Activated CD4-positive, alpha-beta memory T cell treated with anti-CD3 and anti-CD28 coated beads, Interleukin-2, amount 10 ng/mL, durations not matched to agents 7 days and 5 days (primary cell): ENCODE results near the gene HSD3B7. TPM values are rescaled to one million over a fixed set of nuclear protein-coding genes. Genes with fewer than 3 reads are reported as not detected.

Experiments used
- CTCF ChIA-PET: fragments of 350-600 bp; sonication (Branson Sonifier 250); formaldehyde crosslinking; loops from one replicate; lab custom pipeline; 2021; ENCODE audit warnings: antibody characterized with exemption, inconsistent platforms; lab: Charles Lee
- POLR2A ChIA-PET: fragments of 350-600 bp; sonication (Branson Sonifier 250); formaldehyde crosslinking; loops from one replicate; lab custom pipeline; 2021; ENCODE audit warnings: antibody characterized with exemption; lab: Charles Lee
- DNase-seq: peaks from one replicate; pipeline ENCODE4 v3.0.0-alpha.2; 2020
- H3K27ac Mint-ChIP-seq: one replicate; pipeline ENCODE4 v1.8.0; 2021; ENCODE audit warnings: mild to moderate bottlenecking, mixed read lengths
- H3K27me3 Mint-ChIP-seq: one replicate; pipeline ENCODE4 v1.8.0; 2021; ENCODE audit warnings: mixed read lengths
- H3K36me3 Mint-ChIP-seq: one replicate; pipeline ENCODE4 v1.8.0; 2021; ENCODE audit warnings: low read depth, mixed read lengths
- H3K4me1 Mint-ChIP-seq: one replicate; pipeline ENCODE4 v1.8.0; 2021; ENCODE audit warnings: mixed read lengths
- H3K4me3 Mint-ChIP-seq: one replicate; pipeline ENCODE4 v1.8.0; 2021; ENCODE audit warnings: mild to moderate bottlenecking, mixed read lengths
- H3K9me3 Mint-ChIP-seq: one replicate; pipeline ENCODE4 v1.8.0; 2021; ENCODE audit warnings: mixed read lengths
- total RNA-seq, 2 experiments: library from RNA; stranded (reverse); gene quantifications; one replicate each; pipeline ENCODE4 v1.2.3, GENCODE V29; 2021

The HSD3B7 gene
- total RNA-seq, 2 experiments from 2014 or later: 7.1 to 7.5 TPM

GRCh38 chr16:30958175-30959079, 26.6 kb upstream of the HSD3B7 start:
- peaks cover 41% of the 10 kb centered on the region for H3K36me3 Mint-ChIP-seq
- no peak for DNase-seq
- CTCF ChIA-PET: interaction anchor here (0.7 to 1.3 kb wide), 4 partner anchors 14 to 183 kb away, joined by 3 to 4 read pairs (median 4); no protein-coding TSS in a partner anchor
- H3K27me3 Mint-ChIP-seq: no peaks in the 10 kb centered on the region
- no peaks in the 10 kb centered on the region for H3K9me3 Mint-ChIP-seq
- H3K4me1 Mint-ChIP-seq: peaks cover 42% of the 10 kb centered on the region
- POLR2A ChIA-PET: interaction anchor here (1.0 to 2.1 kb wide), 6 partner anchors 9 to 222 kb away, joined by 4 to 5 read pairs (median 4); partner anchors contain the start of genes FUS, ZNF646 and ZNF668
- H3K4me3 Mint-ChIP-seq: peak overlapping the region; percentile 89
- H3K27ac Mint-ChIP-seq: peak overlapping the region; percentile 83

DNA sequence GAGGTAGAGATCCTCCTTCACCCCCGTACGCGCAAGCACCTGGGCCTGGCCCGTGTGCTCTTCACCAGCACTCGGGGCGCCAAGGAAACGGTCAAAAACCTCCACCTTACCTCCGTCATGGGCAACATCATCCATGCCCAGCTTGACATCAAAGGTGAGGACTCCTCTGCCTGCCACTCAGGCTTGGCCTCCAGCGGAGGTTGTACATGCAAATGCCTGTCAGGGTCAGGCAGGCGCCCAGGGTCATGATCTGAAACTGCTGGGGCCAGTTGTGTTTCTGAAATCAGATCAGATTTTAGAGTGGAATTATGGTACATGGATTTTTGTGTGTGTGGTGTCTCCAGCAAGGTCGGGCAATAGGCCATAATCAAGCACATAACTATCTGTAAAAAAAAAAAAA, 23.6 kb upstream of the HSD3B7 start:
- ChIA-PET CTCF (interaction anchor here (0.6 to 1.2 kb wide), 2 partner anchors 7 to 195 kb away, joined by 3 read pairs; no protein-coding TSS in a partner anchor), POLR2A (no interaction called here)
- Mint-ChIP-seq H3K9me3 (no peaks in the 10 kb centered on the region), H3K27ac (no peak overlapping the region), H3K4me3 (no peak overlapping the region), H3K27me3 (no peaks in the 10 kb centered on the region), H3K36me3 (peaks cover 59% of the 10 kb centered on the region), H3K4me1 (peaks cover 34% of the 10 kb centered on the region)
- no peak for DNase-seq

GRCh38 chr16:30963925-30964511, 21.0 kb upstream of the HSD3B7 start:
- H3K27ac Mint-ChIP-seq: no peak overlapping the region
- no peak for DNase-seq
- POLR2A ChIA-PET: interaction anchor here (0.6 kb wide), 1 partner anchor 473 kb away, joined by 3 read pairs; no protein-coding TSS in a partner anchor
- CTCF ChIA-PET: interaction anchor here (1.3 kb wide), 1 partner anchor 22 kb away, joined by 3 read pairs; no protein-coding TSS in a partner anchor
- no peaks in the 10 kb centered on the region for H3K27me3 Mint-ChIP-seq
- no peaks in the 10 kb centered on the region for H3K9me3 Mint-ChIP-seq
- peaks cover 15% of the 10 kb centered on the region for H3K4me1 Mint-ChIP-seq
- no peak overlapping the region for H3K4me3 Mint-ChIP-seq
- peaks cover 71% of the 10 kb centered on the region for H3K36me3 Mint-ChIP-seq

DNA sequence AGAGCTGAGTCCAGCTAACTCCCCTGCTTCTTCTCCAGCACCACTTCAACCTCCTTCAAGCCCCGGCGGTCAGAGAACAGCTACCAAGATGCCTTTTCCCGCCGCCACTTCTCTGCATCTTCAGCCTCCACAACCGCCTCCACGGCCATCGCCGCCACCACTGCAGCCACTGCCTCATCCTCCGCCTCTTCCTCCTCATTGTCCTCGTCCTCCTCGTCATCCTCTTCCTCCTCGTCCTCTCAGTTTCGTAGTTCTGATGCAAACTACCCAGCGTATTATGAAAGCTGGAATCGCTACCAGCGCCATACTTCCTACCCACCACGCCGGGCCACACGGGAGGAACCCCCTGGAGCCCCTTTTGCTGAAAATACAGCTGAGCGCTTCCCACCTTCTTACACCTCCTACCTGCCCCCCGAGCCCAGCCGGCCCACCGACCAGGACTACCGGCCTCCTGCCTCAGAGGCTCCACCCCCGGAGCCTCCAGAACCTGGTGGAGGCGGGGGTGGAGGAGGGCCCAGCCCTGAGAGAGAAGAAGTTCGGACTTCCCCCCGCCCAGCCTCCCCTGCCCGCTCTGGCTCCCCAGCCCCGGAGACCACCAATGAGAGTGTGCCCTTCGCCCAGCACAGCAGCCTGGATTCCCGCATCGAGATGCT, 20.3 kb upstream of the HSD3B7 start:
- ChIA-PET CTCF (interaction anchor here (1.3 kb wide), 1 partner anchor 22 kb away, joined by 3 read pairs; no protein-coding TSS in a partner anchor), POLR2A (no interaction called here)
- no peak for DNase-seq
- Mint-ChIP-seq H3K27me3 (no peaks in the 10 kb centered on the region), H3K4me1 (peaks cover 8% of the 10 kb centered on the region), H3K4me3 (no peak overlapping the region), H3K36me3 (peaks cover 70% of the 10 kb centered on the region), H3K27ac (no peak overlapping the region), H3K9me3 (no peaks in the 10 kb centered on the region)

DNA sequence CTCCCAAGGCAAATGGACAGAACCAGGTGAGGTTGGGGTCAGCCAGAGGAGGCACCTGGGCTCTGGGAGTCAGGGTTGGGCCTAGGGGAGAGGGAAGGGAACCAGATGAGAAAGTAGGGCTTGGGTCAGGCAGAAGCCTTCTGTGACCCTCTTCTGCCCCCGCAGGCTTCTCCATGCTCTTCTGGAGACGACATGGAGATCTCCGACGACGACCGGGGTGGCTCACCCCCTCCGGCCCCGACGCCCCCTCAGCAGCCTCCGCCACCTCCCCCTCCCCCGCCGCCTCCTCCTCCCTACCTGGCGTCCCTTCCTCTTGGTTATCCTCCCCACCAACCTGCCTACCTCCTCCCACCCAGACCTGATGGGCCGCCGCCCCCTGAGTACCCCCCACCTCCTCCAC, 19.6 kb upstream of the HSD3B7 start:
- H3K9me3 Mint-ChIP-seq: no peaks in the 10 kb centered on the region
- H3K36me3 Mint-ChIP-seq: peaks cover 64% of the 10 kb centered on the region
- H3K4me1 Mint-ChIP-seq: peaks cover under 1% of the 10 kb centered on the region
- no peak overlapping the region for H3K27ac Mint-ChIP-seq
- ChIA-PET POLR2A (no interaction called here), CTCF (no interaction called here)
- H3K27me3 Mint-ChIP-seq: no peaks in the 10 kb centered on the region
- DNase-seq: no peak
- H3K4me3 Mint-ChIP-seq: no peak overlapping the region

DNA sequence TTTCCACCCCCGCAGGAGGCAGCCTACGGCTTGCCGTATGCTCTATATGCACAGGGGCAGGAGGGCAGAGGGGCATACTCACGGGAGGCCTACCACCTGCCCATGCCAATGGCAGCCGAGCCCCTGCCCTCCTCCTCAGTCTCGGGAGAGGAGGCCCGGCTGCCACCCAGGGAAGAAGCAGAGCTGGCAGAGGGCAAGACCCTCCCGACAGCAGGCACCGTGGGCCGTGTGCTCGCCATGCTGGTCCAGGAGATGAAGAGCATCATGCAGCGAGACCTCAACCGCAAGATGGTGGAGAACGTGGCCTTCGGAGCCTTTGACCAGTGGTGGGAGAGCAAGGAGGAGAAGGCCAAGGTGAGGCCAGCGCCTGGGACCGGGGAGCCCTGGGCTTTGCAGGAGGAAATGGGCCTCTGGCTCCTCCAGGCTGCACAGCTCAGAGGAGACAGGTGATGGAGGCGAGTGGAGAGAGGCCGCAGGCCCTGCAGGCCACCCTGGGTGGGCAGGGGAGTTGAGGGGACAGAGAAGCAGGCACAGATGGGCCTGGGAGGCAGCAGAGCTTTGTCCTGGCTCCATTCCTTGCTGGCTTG, 18.9 kb upstream of the HSD3B7 start:
- Mint-ChIP-seq H3K4me1 (no peaks in the 10 kb centered on the region), H3K27me3 (no peaks in the 10 kb centered on the region), H3K27ac (no peak overlapping the region), H3K9me3 (no peaks in the 10 kb centered on the region), H3K4me3 (no peak overlapping the region), H3K36me3 (peaks cover 67% of the 10 kb centered on the region)
- POLR2A ChIA-PET: no interaction called here
- DNase-seq: no peak
- CTCF ChIA-PET: interaction anchor here (1.3 kb wide), 1 partner anchor 121 kb away, joined by 4 read pairs; no protein-coding TSS in a partner anchor

- Mint-ChIP-seq H3K36me3 (peaks cover 69% of the 10 kb centered on the region), H3K27ac (no peak overlapping the region), H3K4me3 (no peak overlapping the region), H3K9me3 (no peaks in the 10 kb centered on the region), H3K27me3 (no peaks in the 10 kb centered on the region), H3K4me1 (no peaks in the 10 kb centered on the region)
- CTCF ChIA-PET: interaction anchor here (1.3 kb wide), 1 partner anchor 123 kb away, joined by 4 read pairs; no protein-coding TSS in a partner anchor
- DNase-seq: no peak
- POLR2A ChIA-PET: no interaction called here
Observed at GRCh38 chr16:30967795-30968194, 17.2 kb upstream of the HSD3B7 start.

DNA sequence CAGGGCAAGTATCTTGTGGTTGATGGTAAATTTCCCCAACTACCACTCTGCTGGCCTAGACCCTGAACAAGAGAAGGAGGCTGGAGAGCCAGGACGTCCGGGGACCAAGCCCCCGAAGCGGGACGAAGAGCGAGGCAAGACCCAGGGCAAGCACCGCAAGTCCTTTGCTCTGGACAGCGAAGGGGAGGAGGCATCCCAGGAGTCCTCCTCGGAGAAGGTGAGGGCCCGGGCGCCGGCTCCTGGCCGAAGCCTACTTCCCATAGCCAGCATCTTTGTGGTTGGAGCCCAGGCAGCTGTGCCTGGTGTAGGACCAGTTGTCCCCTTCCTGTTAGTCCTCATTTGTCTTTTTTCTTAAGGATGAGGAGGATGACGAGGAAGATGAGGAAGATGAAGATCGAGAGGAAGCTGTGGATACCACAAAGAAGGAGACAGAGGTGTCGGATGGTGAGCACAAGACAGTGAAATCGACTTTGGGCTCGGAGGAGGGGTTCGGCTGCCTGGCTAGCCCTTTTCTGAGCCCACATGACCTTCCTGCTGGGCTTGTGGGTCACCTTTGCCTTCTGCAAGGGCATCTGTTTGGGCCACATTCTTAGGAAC, 15.7 kb upstream of the HSD3B7 start:
- H3K36me3 Mint-ChIP-seq: peaks cover 72% of the 10 kb centered on the region
- H3K4me1 Mint-ChIP-seq: no peaks in the 10 kb centered on the region
- no peak for DNase-seq
- CTCF ChIA-PET: no interaction called here
- no peak overlapping the region for H3K4me3 Mint-ChIP-seq
- no peaks in the 10 kb centered on the region for H3K9me3 Mint-ChIP-seq
- no peaks in the 10 kb centered on the region for H3K27me3 Mint-ChIP-seq
- H3K27ac Mint-ChIP-seq: no peak overlapping the region
- POLR2A ChIA-PET: no interaction called here

DNA sequence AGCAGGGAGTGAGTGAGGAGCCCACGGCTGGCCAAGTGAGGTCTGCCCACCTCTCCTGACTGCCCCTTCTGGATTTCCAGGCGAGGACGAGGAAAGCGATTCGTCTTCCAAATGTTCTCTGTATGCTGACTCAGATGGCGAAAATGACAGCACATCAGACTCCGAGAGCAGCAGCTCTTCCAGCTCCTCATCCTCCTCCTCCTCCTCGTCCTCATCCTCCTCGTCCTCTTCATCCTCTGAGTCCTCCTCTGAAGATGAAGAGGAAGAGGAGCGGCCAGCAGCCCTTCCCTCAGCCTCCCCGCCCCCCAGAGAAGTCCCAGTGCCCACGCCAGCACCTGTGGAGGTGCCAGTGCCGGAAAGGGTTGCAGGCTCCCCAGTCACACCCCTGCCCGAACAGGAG, 13.7 kb upstream of the HSD3B7 start:
- CTCF ChIA-PET: no interaction called here
- POLR2A ChIA-PET: no interaction called here
- Mint-ChIP-seq H3K36me3 (peaks cover 67% of the 10 kb centered on the region), H3K4me3 (no peak overlapping the region), H3K27ac (no peak overlapping the region), H3K9me3 (no peaks in the 10 kb centered on the region), H3K4me1 (no peaks in the 10 kb centered on the region), H3K27me3 (no peaks in the 10 kb centered on the region)
- no peak for DNase-seq

DNA sequence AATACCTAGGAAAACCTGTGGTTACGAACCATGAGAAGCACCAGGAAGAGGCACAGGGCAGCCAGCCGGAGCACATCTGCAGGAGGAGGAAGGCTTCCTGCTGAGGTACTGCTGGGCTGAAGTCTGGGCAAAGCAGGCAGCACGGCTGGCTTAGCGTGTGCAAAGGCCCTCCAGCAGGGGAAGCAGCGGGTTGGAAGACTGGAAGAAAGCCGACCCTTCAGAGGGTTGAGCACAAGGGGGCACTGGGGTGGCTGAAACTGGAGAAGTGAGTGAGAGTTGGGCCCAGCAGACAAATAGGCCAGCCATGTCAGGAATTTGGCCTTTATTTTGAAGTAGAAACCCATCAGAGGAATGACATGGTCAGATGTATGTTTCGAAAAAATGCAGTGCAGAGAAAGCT, 12.1 kb upstream of the HSD3B7 start:
- H3K4me1 Mint-ChIP-seq: no peaks in the 10 kb centered on the region
- ChIA-PET POLR2A (no interaction called here), CTCF (no interaction called here)
- H3K27ac Mint-ChIP-seq: no peak overlapping the region
- H3K36me3 Mint-ChIP-seq: peaks cover 63% of the 10 kb centered on the region
- no peaks in the 10 kb centered on the region for H3K9me3 Mint-ChIP-seq
- no peaks in the 10 kb centered on the region for H3K27me3 Mint-ChIP-seq
- no peak for DNase-seq
- no peak overlapping the region for H3K4me3 Mint-ChIP-seq

- Mint-ChIP-seq H3K27me3 (no peaks in the 10 kb centered on the region), H3K4me3 (no peak overlapping the region), H3K9me3 (no peaks in the 10 kb centered on the region), H3K36me3 (peaks cover 63% of the 10 kb centered on the region), H3K4me1 (no peaks in the 10 kb centered on the region), H3K27ac (no peak overlapping the region)
- ChIA-PET CTCF (no interaction called here), POLR2A (no interaction called here)
- DNase-seq: no peak
Observed at GRCh38 chr16:30974348-30974747, 10.7 kb upstream of the HSD3B7 start.

- no peak for DNase-seq
- ChIA-PET POLR2A (no interaction called here), CTCF (no interaction called here)
- Mint-ChIP-seq H3K9me3 (no peaks in the 10 kb centered on the region), H3K27ac (no peak overlapping the region), H3K36me3 (peaks cover 56% of the 10 kb centered on the region), H3K27me3 (no peaks in the 10 kb centered on the region), H3K4me3 (no peak overlapping the region), H3K4me1 (no peaks in the 10 kb centered on the region)
Observed at GRCh38 chr16:30976486-30976885, 8.5 kb upstream of the HSD3B7 start.
